Osteocyte (in vitro differentiated cells): ENCODE data around the gene CLCF1. TPM values are rescaled to one million over a fixed set of nuclear protein-coding genes. Genes with fewer than 3 reads are reported as not detected.
A peak's percentile ranks its signal among the peaks of the same experiment; 100 is the strongest.

ENCODE experiments used
- DNase-seq: peaks from one replicate; pipeline ENCODE4 v3.0.0; 2021; ENCODE audit warnings: mixed read lengths; ENCODE audit not compliant: unreplicated experiment; ENCODE audit errors: extremely low spot score
- H3K27ac Mint-ChIP-seq: one replicate; pipeline ENCODE4 v1.8.0; 2021; ENCODE audit warnings: mild to moderate bottlenecking, mixed read lengths; ENCODE audit not compliant: unreplicated experiment
- H3K27me3 Mint-ChIP-seq: one replicate; pipeline ENCODE4 v1.8.0; 2021; ENCODE audit warnings: mixed read lengths; ENCODE audit not compliant: unreplicated experiment
- H3K36me3 Mint-ChIP-seq: one replicate; pipeline ENCODE4 v1.8.0; 2021; ENCODE audit warnings: mixed read lengths; ENCODE audit not compliant: unreplicated experiment
- H3K4me1 Mint-ChIP-seq: one replicate; pipeline ENCODE4 v1.8.0; 2021; ENCODE audit warnings: mixed read lengths; ENCODE audit not compliant: unreplicated experiment
- H3K4me3 Mint-ChIP-seq: one replicate; pipeline ENCODE4 v1.8.0; 2021; ENCODE audit warnings: mild to moderate bottlenecking, moderate library complexity, mixed read lengths; ENCODE audit not compliant: unreplicated experiment
- H3K9me3 Mint-ChIP-seq: one replicate; pipeline ENCODE4 v1.8.0; 2021; ENCODE audit warnings: mixed read lengths; ENCODE audit not compliant: unreplicated experiment
- CTCF ChIP-seq: fragments of 200-600 bp; sonication (generic); IDR thresholded peaks from 2 replicates; pipeline ENCODE4 v1.5.0; 2021; ENCODE audit warnings: antibody characterized with exemption, mild to moderate bottlenecking, moderate library complexity
- total RNA-seq: library from RNA; stranded (reverse); gene quantifications from 2 replicates; pipeline ENCODE4 v1.2.1, GENCODE V29; 2021

Gene CLCF1
- total RNA-seq, 1 donor from 2014 or later = 7.8 TPM

GRCh38 chr11:67317888-67318555, 55.4 kb downstream of the CLCF1 start:
- Mint-ChIP-seq H3K9me3 (no peaks in the 10 kb centered on the region), H3K4me1 (peaks cover 13% of the 10 kb centered on the region), H3K27ac (peak overlapping the region; percentile 97), H3K36me3 (no peaks in the 10 kb centered on the region), H3K4me3 (peak overlapping the region; percentile 97), H3K27me3 (no peaks in the 10 kb centered on the region)
- TF ChIP-seq CTCF = no peak
- DNase-seq = no peak

GRCh38 chr11:67317205-67317887, 56.1 kb downstream of the CLCF1 start:
- H3K36me3 Mint-ChIP-seq = no peaks in the 10 kb centered on the region
- TF ChIP-seq CTCF = peak; percentile 95
- DNase-seq = peak; percentile 99
- peak overlapping the region; percentile 97 for H3K27ac Mint-ChIP-seq
- H3K9me3 Mint-ChIP-seq = no peaks in the 10 kb centered on the region
- H3K27me3 Mint-ChIP-seq = no peaks in the 10 kb centered on the region
- H3K4me3 Mint-ChIP-seq = peak overlapping the region; percentile 97
- peaks cover 13% of the 10 kb centered on the region for H3K4me1 Mint-ChIP-seq

DNA sequence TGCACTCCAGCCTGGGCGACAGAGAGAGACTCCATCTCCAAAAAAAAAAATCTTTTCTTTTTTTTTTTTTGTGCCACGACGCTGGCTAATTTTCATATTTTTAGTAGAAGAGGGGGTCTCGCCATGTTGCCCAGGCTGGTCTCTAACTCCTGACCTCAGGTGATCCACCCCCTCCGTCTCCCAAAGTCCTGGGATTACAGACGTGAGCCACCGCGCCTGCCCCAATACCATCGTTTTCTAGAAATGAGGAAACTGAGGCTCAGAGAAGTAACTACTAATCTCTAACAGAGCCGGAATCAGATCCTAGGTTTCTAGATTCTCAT, 56.6 kb downstream of the CLCF1 start:
- H3K36me3 Mint-ChIP-seq = no peaks in the 10 kb centered on the region
- no peak for DNase-seq
- H3K27ac Mint-ChIP-seq = peak overlapping the region; percentile 97
- peak overlapping the region; percentile 97 for H3K4me3 Mint-ChIP-seq
- no peak for TF ChIP-seq CTCF
- peaks cover 13% of the 10 kb centered on the region for H3K4me1 Mint-ChIP-seq
- no peaks in the 10 kb centered on the region for H3K27me3 Mint-ChIP-seq
- H3K9me3 Mint-ChIP-seq = no peaks in the 10 kb centered on the region

- no peak for DNase-seq
- H3K9me3 Mint-ChIP-seq = no peaks in the 10 kb centered on the region
- TF ChIP-seq CTCF = no peak
- no peaks in the 10 kb centered on the region for H3K27me3 Mint-ChIP-seq
- peak overlapping the region; percentile 51 for H3K4me3 Mint-ChIP-seq
- H3K4me1 Mint-ChIP-seq = peaks cover 13% of the 10 kb centered on the region
- no peak overlapping the region for H3K27ac Mint-ChIP-seq
- H3K36me3 Mint-ChIP-seq = no peaks in the 10 kb centered on the region
These were observed 58.0 kb downstream of the CLCF1 start for GRCh38 chr11:67315325-67315909.

DNA sequence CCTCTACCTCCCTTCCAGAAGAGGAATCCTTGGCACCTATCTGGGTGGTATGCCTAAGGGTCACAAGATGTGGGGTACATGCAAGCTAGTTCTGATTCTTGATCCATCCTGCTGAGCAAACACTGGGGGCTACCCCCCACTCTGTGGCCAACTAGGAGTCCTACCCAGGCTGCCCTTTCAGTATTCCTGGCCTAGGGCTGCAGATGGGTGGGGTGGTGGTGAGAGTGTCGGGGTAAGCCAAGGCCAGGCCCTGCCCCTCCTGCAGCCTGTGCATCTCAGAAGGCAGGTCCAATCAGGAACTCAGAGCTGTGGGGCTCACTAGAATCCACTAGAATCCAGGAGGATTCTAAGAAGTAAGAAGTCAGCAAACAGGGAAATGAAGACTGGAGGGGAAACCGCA, 59.2 kb downstream of the CLCF1 start:
- no peak overlapping the region for H3K27ac Mint-ChIP-seq
- TF ChIP-seq CTCF = no peak
- no peak overlapping the region for H3K4me3 Mint-ChIP-seq
- no peaks in the 10 kb centered on the region for H3K36me3 Mint-ChIP-seq
- no peaks in the 10 kb centered on the region for H3K27me3 Mint-ChIP-seq
- peaks cover 13% of the 10 kb centered on the region for H3K4me1 Mint-ChIP-seq
- H3K9me3 Mint-ChIP-seq = no peaks in the 10 kb centered on the region
- DNase-seq = no peak
